GM12875 (cell line): ENCODE results near the gene NEK5.
"Not testable (repeated sequence)": the region's sequence is repeated elsewhere in the genome, so short reads cannot be mapped to it uniquely, and the experiment has no call there.

Source experiments
- H3K4me3 ChIP-seq: one replicate; pipeline ENCODE4 v1.5.1; 2011; ENCODE audit warnings: low read depth, low read length, control low read depth
- TF ChIP-seq, protein P1 (sequence below): IDR thresholded peaks from 2 replicates; pipeline ENCODE4 v1.5.1; 2011; ENCODE audit warnings: low read depth, mild to moderate bottlenecking, control low read depth, inconsistent platforms, low read length, moderate library complexity, borderline replicate concordance; ENCODE audit not compliant: insufficient read depth

Gene NEK5

DNA sequence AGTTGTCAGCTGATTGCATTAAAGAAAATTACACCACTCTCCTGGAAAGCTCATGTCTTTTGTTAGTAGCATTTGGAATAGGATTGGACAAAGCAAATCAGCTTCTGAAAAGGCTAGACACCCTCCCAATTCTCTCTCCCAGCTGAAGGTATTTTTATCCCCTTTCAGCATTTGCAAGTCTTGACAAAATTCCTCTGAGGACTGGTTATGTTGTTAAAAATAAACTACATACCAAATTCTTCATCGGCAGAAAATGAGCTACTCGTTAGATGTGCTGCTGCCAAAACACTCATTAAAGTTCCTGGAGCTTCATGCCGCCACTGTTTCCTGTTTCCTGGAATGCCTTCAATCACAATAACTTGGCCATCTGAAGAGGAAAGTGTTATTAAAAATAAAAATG is 67.3 kb downstream of the NEK5 start:
- TF ChIP-seq, protein P1, sequence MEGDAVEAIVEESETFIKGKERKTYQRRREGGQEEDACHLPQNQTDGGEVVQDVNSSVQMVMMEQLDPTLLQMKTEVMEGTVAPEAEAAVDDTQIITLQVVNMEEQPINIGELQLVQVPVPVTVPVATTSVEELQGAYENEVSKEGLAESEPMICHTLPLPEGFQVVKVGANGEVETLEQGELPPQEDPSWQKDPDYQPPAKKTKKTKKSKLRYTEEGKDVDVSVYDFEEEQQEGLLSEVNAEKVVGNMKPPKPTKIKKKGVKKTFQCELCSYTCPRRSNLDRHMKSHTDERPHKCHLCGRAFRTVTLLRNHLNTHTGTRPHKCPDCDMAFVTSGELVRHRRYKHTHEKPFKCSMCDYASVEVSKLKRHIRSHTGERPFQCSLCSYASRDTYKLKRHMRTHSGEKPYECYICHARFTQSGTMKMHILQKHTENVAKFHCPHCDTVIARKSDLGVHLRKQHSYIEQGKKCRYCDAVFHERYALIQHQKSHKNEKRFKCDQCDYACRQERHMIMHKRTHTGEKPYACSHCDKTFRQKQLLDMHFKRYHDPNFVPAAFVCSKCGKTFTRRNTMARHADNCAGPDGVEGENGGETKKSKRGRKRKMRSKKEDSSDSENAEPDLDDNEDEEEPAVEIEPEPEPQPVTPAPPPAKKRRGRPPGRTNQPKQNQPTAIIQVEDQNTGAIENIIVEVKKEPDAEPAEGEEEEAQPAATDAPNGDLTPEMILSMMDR = no peak
- no peak overlapping the region for H3K4me3 ChIP-seq

GRCh38 chr13:52061064-52061463 is 67.8 kb downstream of the NEK5 start:
- H3K4me3 ChIP-seq = not testable (repeated sequence)

DNA sequence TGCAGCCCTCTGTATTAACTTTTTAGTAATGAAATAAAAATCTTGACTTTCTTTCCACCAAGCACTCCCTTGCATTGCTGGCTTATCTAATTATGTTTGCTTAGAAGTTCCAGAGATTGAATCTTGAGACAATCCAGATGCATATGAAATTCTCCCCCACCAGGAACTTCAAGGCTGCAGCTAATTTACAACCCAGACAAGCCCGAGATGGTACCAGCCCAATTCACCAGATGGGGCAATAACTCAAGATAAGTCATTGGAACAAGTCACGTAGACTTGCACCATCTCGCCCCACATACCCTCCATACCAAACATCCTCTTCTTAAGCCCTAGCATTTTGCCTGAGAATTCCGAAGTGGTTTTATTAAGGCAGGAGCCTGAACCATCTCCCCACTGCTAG is 75.4 kb downstream of the NEK5 start:
- no peak overlapping the region for H3K4me3 ChIP-seq
- TF ChIP-seq, protein P1 = no peak

DNA sequence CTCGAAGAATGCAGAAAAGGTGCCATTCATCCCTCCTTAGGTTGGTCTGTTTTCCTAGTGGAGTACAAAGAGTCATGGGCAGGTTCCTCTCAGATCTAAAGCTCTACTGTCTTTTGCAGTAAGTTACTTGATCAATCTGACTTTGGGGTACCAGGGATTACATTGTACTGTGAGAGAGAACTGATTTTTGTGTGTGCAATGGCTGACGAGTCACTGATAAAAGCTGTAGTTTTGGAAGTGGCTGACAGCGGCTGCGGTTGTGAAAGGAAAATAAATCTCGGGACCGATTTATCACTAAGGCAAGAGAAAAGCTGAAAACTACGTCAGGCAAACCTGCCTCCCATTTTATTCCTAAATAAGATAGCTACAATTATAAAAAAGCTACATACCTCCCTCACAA is 77.5 kb downstream of the NEK5 start:
- H3K4me3 ChIP-seq = no peak overlapping the region
- TF ChIP-seq, protein P1 = no peak

- TF ChIP-seq, protein P1 = no peak
These were observed 80.4 kb downstream of the NEK5 start for GRCh38 chr13:52048516-52048915.

DNA sequence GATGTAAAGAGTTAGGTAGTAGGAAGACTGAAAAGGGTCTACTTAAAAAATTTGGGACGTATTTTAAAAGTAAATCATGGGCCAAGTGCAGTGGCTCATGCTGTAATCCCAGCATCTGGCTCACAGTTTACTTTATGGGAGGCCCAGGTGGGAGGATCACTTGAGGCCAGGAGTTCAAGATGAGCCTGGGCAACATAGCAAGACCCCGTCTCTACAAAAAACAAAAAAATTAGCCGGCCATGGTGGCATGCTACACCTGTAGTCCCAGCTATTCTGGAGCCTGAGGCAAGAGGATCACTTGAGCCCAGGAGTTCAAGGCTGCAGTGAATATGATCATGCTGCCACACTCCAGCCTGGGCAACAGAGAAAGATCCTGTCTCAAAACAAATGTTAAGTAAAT is 81.4 kb downstream of the NEK5 start:
- TF ChIP-seq, protein P1 = no peak
- no peak overlapping the region for H3K4me3 ChIP-seq

More at GRCh38 chr13:52048516-52048915, 80.4 kb downstream of the NEK5 start:
- H3K4me3 ChIP-seq = no peak overlapping the region

DNA sequence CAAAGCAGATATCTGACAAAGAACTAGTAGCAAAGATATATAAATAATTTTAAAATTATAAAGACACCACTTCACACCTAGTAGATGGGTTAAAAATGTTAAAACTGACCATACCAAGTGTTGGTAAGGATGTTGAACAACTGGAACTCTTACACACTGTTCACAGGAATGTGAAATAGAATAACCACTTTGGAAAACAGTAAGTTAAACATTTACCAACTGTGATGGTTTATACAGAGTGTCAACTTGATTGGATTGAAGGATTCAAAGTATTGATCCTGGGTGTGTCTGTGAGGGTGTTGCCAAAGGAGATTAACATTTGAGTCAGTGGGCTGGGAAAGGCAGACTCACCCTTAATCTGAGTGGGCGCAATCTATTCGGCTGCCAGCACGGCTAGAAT is 85.2 kb downstream of the NEK5 start:
- TF ChIP-seq, protein P1 = no peak
- H3K4me3 ChIP-seq = no peak overlapping the region

GRCh38 chr13:52036037-52036436 is 92.8 kb downstream of the NEK5 start:
- TF ChIP-seq, protein P1 = no peak
- no peak overlapping the region for H3K4me3 ChIP-seq
